ENCODE data around the gene COL4A3. TPM values are rescaled to one million over a fixed set of nuclear protein-coding genes. Genes with fewer than 3 reads are reported as not detected.

The COL4A3 gene
- total RNA-seq, 1 donor from 2014 or later = 1.1 TPM

DNA sequence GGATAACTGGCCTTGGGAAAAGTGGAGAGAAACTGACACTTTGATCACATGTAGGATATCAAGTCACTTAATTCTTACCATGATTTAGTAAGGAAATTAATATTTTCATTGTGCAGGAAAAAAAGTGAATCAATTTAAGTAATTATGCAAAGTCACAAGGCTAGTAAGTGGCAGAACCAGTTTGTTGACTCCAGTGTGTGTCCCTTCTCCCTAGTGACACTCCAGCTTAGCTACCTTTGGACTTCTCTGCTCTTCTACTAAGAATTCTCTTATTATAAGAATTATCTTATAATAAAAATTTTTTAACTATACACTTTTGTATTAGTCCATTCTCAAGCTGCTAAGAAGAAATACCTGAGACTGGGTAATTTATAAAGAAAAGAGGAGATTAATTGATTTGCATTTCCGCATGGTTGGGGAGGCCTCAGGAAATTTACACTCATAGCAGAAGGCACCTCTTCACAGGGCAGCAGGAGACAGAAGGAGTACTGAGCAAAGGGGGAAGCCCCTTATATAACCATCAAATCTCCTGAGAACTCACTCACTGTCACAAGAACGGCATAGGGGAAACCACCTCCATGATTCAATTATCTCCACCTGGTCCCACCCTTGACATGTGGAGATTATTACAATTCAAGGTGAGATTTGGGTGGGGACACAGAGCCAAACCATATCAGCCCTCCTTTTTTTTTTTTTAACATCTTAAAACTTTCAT is 14.0 kb upstream of the COL4A3 start:
- intact Hi-C loops (cut with DNase I) = no loop called here
- no peaks in the 10 kb centered on the region for H3K27me3 ChIP-seq

DNA sequence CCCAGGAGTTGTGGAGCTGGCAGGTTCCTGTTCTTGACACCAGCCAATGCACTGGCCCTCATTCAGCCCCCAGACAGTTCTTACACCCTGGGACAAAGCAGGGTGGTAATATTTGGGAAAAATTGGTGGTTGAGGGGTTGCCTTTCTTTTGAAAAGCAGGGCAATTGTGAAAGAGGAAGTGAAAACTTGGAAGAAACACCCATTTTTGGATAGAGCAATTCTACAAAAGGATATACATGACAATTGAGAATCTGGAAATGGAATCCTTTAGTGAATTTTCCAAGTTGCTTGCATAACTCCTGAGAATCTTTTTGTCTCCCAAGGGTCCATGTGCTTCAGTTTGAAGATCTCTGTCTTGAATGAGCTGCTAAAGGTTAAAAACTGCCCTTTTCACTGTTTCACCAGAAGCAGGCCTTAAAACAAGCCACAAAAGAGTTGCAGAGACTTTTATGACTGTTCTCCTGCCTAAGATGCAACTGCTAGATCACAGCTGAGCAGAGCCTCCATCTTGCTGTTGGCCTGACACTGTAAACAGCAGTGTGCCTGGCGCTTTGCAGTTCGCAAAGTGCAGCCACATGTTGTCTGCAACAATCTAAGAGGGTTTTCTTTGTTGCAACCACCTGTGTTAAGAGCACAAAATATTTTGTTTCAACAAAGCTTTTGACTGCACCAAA is 12.2 kb upstream of the COL4A3 start:
- DNase-seq (ENCODE audit: low spot score in 2 of 2) = no peak
- Histone ChIP-seq H3K4me3 (no peak overlapping the region), H3K27me3 (no peaks in the 10 kb centered on the region), H3K9me3 (no peaks in the 10 kb centered on the region), H3K36me3 (no peaks in the 10 kb centered on the region), H3K4me1 (no peaks in the 10 kb centered on the region), H3K27ac (no peak overlapping the region)
- TF ChIP-seq, protein P1, sequence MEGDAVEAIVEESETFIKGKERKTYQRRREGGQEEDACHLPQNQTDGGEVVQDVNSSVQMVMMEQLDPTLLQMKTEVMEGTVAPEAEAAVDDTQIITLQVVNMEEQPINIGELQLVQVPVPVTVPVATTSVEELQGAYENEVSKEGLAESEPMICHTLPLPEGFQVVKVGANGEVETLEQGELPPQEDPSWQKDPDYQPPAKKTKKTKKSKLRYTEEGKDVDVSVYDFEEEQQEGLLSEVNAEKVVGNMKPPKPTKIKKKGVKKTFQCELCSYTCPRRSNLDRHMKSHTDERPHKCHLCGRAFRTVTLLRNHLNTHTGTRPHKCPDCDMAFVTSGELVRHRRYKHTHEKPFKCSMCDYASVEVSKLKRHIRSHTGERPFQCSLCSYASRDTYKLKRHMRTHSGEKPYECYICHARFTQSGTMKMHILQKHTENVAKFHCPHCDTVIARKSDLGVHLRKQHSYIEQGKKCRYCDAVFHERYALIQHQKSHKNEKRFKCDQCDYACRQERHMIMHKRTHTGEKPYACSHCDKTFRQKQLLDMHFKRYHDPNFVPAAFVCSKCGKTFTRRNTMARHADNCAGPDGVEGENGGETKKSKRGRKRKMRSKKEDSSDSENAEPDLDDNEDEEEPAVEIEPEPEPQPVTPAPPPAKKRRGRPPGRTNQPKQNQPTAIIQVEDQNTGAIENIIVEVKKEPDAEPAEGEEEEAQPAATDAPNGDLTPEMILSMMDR (IDR thresholded peaks at IDR 0.05) = no peak
- intact Hi-C loops (cut with DNase I) = no loop called here

More for the DNA sequence above, 14.0 kb upstream of the COL4A3 start:
- TF ChIP-seq, protein P1 (IDR thresholded peaks at IDR 0.05) = no peak
- no peaks in the 10 kb centered on the region for H3K9me3 ChIP-seq
- no peak overlapping the region for H3K4me3 ChIP-seq
- no peak for DNase-seq (ENCODE audit: low spot score in 2 of 2)
- no peak overlapping the region for H3K27ac ChIP-seq
- no peaks in the 10 kb centered on the region for H3K36me3 ChIP-seq
- no peaks in the 10 kb centered on the region for H3K4me1 ChIP-seq

DNA sequence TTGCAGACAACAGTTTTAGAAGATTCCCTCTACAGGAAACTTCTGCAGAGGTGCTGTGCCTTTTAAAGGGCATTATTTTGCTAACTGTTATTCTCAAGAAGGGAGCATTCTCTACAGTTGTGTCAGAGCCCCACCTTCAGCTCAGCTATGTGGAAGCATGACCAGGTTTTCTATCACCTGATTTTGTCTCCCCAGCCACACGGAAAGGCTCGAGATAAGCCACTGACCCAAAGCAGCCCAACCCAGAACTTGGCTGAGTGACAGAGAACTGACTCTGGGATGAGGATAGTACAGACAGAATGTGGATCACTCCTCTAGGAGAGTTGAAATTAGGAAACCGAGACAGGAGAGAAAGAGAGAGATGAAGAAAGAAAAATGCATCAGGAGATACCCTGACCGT is 11.1 kb upstream of the COL4A3 start:
- no peak for DNase-seq (ENCODE audit: low spot score in 2 of 2)
- no peak overlapping the region for H3K27ac ChIP-seq

DNA sequence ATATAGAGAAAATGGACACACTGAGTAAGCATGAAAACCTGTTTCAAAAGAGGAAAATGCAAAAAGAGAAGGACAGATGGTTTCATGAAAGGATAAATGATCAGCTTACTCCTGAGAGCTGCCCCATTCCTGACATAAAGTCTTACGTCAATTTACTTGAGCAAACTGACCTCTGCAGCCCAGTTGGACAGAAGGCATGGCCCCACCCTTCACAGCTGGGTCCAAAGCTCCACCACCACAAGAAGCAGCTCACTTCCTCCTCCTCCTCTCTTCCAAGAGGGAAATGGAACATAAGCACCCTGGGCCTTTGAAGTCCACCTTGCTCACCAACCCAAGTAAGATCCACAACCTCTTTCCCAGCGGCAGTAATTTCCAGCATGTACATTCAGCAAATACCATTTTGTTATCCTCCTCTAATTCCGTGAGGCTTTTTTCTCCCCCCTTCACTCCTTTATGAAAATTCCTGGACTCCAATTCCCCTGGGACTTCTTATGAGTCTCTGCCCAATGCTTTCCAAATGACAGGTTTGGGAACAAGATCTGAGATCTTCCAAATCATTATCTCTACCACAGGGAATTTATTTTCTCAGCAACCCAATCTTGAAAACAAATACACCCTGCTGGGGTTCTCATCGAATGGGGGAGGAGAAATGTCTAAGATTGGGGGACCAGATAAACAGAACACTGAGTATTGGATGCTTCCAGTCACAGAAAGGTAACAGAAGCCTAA is 10.5 kb upstream of the COL4A3 start:
- intact Hi-C loops (cut with DNase I) = no loop called here
- H3K4me3 ChIP-seq = no peak overlapping the region
- no peaks in the 10 kb centered on the region for H3K4me1 ChIP-seq
- H3K27me3 ChIP-seq = no peaks in the 10 kb centered on the region
- H3K27ac ChIP-seq = no peak overlapping the region
- TF ChIP-seq, protein P1 (IDR thresholded peaks at IDR 0.05) = no peak
- no peaks in the 10 kb centered on the region for H3K36me3 ChIP-seq
- DNase-seq (ENCODE audit: low spot score in 2 of 2) = no peak
- no peaks in the 10 kb centered on the region for H3K9me3 ChIP-seq

More for the DNA sequence above, 11.1 kb upstream of the COL4A3 start:
- TF ChIP-seq, protein P1 (IDR thresholded peaks at IDR 0.05) = no peak
- no peaks in the 10 kb centered on the region for H3K9me3 ChIP-seq
- intact Hi-C loops (cut with DNase I) = no loop called here
- no peaks in the 10 kb centered on the region for H3K36me3 ChIP-seq
- H3K4me1 ChIP-seq = no peaks in the 10 kb centered on the region
- H3K27me3 ChIP-seq = no peaks in the 10 kb centered on the region
- no peak overlapping the region for H3K4me3 ChIP-seq

DNA sequence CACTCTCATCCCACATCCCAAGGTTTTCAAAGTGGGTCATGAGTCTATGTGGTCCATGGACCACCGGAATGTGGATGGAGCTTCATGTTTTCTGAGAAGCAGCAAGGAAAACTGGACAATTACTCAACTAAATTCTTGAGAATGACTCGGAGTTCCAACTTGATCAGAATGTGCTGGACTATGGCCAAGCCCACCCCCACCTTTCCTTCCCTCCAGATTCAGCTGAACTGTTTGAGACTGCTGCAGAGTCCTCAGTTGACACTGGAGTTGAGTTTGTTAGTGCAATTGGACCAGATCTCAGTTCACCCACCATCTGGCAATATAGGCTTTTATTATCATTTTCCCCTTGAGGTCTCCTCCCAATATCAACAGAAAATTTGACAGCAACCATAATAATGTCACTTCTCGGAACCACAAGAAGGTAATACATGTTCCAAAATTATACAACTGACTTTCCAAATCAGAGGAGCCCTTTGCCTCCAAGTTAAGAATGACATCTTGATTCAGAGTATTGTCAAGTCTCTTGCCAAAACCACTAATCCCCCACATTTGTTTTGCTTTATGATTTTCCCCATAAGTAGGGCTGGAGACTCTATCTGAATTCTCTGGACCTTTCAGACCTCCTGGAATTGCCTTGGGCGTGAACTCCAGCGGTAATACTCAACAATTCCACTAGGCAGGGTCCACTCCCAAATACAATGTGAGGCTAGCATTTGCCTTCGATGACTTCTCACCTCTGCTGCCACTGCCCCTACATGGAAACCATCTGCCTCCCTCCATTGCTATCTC is 9.2 kb upstream of the COL4A3 start:
- Histone ChIP-seq H3K27ac (no peak overlapping the region), H3K36me3 (no peaks in the 10 kb centered on the region), H3K4me1 (no peaks in the 10 kb centered on the region), H3K4me3 (no peak overlapping the region), H3K27me3 (no peaks in the 10 kb centered on the region), H3K9me3 (no peaks in the 10 kb centered on the region)
- intact Hi-C loops (cut with DNase I) = no loop called here
- TF ChIP-seq, protein P1 (IDR thresholded peaks at IDR 0.05) = no peak
- DNase-seq (ENCODE audit: low spot score in 2 of 2) = no peak
